ENCODE results near the gene SNPH.

SNPH gene

DNA sequence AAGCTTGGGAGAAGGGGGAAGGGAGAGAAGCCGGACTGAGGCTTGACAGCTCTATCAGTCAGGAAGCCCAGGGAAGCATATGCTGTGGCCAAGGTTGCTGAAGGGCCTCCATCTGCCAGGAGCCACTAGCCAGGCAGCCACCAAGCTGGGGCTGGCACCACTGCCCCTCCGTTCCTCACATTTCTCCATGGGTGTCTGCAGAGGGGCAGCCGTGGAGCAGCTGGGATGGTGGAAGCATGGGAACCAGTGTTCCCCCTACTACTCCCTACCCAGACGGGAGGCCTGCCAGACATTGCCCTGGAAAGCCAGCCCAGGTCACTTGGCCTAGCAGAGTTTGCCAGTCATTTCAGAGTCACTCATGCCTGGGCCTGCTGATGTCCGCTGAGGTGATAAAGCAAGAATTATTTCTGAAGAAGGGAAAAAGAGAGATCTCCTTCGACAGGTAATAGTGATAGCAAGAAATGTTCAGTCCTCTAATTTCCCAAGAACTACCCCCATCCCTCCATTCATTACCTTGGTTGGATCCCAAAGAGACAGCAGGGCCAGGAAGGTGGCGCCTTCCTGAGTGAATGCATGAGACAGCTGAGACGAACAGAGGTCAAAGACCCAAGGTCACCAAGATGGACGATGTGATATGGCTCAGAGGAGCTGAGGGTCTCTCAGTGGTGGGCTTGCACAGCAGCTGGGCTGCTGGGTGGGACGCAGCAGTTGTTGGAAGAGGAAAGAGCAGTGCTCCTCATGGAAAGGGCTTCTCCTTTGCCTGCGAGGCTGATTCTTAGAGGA is 21.9 kb downstream of the SNPH start:
- no peak for DNase-seq

DNA sequence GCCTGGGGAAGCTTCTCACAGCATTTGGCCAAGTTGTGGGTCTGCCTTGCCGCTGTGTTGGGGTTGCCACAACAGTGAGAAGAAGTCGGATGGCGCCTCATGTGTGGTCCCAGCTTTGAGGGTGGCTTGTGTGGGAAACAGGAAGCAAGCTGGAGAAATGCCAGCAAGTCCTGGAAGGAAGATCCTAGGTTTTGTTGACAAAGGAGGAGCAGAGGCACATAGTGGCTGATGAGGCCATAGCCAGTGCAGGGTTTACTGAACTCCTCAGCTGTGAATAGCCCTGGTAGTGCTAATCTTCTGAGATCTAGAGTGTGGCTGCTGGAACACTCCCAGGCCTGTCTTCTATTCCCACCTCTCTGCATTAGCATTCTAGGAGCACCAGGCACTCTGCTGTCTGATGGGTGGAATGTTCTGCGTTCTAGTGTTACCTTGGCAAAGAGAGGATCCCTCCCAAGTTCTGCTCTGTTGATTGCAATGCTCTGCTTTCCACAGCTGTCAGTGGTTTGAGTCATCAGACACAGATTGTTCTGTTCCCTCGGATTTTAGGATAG is 25.2 kb downstream of the SNPH start:
- DNase-seq: no peak

DNA sequence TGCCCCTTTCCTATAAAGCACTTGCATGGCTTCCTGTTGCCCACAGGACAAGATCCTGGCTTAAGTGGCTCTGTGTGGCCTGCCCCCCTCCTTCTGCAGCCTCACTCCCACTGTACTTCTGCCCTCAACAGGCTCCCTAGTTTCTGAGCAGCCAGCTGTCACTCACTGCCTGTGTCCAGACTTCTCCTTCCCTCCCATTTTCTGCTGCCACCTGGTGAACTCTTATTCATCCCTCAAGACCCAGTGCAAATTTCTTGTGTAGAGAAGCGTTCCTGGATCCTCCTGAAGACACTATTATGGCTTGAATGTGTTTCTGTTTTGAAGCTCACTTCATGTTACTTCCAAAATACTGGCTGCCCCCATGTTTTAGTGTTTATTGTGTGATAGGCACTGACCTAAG is 26.5 kb downstream of the SNPH start:
- no peak for DNase-seq

DNA sequence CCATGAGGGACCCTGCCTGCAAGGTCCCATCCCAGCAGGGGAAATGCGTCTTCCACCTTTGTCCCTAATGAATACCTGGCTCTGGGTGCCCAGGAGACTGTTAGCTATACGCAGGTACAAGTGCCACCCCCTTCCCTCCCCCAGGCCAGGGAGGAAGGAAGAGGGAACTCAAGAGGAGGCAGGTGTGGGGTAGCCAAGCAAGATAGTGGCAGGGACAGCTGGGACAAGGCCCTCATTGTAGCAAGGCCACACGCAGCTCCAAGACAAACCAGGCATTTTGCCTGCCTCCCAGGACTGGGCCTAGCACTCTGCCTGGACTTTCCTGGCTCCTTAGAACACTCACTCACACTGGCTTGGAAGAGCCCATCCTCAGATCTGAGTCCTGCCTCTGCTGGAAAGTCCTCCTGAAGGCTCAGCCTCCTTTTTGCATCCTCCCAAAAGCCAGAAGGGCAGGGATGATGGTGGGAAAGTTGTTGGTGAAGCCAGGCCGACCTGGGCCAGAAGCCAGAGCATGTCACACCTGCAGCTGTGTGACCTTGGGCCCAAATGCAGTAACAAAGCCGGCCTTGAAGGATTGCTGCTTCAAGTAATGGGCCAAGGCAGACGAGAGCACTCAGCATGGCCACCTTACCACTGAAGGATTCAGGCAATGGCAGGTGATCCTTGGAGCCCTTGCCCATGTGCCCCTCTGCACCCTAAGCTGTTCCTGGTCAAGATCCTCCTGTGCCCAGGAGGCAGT is 27.7 kb downstream of the SNPH start:
- no peak for DNase-seq

DNA sequence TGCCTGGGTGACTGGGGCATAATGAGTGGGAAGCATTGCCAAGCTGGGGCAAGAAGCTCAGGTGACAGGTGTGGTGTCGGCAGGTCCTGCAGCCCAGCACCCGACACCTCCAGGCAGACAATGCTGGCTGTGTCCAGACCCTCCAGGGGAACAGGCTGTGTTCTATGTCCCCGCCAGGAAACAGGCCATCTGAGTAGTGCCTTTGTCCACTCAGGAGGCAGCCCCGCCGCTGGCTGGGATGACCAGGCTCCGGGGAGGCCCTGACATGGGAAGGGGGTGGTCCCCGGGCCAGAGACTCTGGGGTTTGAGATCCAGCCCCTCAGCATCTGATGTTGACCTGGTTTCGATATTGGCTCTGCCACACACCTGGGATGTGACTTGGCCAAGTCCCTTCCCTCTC is 28.4 kb downstream of the SNPH start:
- DNase-seq: no peak

DNA sequence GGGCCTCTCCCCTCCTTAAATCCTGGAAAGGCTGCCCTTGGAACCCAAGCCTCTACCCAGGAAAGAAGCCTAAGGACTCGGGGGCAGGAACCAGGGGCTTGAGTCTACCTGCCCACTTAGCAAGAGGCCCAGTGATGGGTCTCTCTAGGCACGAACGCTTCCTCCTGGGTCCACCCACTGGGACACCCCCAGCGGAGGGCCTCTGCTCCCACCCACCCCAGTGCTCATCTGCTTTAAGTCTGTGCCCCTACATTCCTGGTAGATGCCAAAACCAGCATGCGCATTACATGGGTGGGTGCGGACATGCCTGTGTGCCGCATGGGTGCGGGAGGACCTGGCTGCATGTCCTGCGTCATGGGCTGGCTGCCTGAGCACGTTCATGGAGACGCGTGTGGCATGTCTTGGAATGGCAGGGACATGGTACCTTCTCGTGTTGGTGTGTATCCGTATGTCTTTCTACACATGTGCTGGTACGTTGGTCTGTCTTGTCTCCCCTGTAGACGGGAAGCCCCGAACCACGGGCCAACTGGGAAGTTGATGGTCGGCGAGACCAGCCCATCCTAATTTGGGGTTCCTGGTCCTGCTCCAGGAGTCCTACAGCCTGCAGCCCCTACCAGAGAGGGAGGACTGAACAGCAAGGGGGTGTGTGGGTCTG is 29.3 kb downstream of the SNPH start:
- no peak for DNase-seq

DNA sequence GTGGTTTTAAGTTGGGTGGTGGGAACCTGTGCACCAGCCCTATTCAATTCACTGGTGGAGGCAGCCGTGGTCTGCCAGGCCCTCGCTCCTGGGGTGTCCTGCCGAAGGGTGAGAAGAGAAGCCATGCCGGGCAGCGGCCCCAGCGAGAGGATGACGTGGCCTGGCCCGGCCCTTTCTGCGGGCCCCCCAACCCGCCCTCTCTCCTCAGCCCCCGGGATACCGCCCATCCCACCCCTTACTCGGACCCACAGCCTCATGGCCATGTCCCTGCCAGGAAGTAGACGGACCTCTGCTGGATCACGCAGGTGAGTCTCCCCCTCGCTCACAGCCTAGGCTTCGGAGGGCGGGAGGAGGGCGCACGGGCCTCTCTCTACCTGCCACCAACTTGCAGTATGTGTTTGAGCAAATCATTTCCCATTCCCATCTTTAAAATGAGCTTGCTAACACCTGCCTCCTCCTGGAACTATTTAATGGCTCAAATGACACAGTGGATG is 30.1 kb downstream of the SNPH start:
- DNase-seq: no peak

DNA sequence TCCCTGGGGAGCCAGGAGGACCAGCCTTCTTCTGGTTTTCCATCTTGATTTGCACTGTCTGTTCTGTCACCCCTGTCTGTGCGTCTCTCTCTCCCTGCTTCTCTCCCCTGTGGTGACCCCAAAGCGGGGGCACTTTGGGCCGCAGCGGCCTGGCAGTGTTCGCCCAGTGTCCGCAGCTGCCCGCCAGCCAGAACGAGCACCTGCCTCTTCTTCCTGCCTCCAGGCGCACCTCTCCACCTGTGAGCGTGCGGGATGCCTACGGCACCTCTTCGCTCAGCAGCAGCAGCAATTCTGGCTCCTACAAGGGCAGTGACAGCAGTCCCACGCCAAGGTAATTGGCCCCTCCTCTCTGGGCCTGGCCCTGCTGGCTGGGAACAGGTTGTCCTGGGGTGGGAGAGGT is 30.8 kb downstream of the SNPH start:
- no peak for DNase-seq

DNA sequence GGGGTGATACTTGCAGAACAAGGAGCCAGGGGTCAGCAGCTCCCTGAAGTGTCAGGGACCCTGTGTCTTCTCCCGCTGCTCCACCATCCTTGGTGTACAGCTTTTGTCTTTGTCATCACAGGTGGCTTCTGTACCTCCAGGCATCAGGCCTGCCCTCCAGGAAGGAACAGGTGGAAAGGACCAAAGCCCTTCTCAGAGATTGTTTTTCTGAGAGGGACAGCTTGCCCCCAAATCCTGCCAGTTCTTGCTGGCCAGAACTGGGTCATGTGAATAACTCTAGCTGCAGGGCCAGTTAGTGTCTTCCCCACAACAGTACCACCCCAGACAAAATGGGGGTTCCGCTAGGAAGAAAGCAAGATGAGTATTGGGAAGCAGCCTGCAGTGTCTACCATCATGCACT is 31.4 kb downstream of the SNPH start:
- DNase-seq: no peak

DNA sequence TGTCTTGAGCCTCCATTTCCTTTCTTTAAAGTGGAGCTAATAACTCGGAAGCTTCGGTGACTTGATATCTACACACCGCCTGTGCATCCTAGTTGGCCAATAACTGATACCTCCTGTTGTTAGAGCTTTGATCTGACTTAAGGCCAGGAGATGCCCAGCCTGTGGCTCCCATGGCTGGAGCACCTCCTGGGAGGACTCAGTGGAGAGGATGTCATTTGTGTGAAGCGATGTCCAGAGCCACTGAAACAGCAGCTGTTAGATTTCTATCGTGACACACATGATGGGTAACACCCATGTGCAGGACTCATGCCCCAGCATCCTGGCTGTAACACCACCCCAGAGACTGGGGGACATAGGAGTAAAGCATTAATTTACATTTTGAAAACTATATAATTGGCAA is 32.1 kb downstream of the SNPH start:
- DNase-seq: no peak

DNA sequence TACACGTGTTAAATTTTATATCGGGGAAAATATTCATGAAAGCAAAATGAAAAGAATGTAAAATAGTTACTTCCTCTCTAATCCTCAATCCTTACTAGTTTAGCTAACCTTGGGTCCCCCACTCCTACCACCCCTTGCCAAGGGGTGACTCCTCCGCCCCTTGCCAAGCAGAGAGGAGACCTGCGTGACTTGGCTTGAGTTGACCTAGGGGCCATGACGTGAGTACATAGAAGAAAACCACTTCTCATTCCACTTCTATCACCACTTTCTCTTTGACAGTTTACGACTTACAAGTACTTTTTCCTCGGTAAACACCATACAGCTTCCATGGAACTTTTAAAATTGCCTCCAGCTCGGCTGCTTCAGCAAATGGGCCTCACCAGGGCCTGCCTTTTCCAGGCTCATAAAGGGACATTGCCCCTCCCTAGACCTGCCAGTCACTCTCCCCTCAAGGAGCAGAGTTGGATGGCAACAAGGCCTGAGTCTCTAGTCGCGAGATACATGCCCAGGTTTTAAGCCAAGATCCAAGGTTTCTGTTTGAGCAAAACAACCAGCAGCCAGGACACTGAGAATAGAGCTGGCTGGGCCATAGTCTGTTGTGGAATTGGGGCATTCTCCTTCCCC is 32.9 kb downstream of the SNPH start:
- DNase-seq: no peak

DNA sequence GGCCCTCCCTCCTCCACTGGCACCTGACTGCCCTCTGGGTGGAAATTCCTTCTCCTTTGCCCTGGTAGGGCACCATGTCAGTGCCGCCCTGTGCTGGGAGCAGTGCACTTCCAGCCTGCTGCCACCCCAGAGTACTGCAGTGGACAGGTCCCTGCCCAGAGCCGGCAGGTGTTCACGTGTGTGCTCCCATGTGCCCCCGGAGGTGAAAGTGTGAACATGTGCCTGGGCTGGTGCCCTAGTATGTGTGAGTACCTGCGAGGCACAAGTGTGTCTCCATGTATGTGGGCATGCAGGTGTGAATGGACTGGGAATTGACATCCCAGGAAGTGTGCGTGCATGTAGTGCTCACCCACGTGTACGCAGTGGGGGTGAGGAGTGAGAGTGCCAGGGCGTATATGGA is 33.4 kb downstream of the SNPH start:
- DNase-seq: peak; percentile 51

DNA sequence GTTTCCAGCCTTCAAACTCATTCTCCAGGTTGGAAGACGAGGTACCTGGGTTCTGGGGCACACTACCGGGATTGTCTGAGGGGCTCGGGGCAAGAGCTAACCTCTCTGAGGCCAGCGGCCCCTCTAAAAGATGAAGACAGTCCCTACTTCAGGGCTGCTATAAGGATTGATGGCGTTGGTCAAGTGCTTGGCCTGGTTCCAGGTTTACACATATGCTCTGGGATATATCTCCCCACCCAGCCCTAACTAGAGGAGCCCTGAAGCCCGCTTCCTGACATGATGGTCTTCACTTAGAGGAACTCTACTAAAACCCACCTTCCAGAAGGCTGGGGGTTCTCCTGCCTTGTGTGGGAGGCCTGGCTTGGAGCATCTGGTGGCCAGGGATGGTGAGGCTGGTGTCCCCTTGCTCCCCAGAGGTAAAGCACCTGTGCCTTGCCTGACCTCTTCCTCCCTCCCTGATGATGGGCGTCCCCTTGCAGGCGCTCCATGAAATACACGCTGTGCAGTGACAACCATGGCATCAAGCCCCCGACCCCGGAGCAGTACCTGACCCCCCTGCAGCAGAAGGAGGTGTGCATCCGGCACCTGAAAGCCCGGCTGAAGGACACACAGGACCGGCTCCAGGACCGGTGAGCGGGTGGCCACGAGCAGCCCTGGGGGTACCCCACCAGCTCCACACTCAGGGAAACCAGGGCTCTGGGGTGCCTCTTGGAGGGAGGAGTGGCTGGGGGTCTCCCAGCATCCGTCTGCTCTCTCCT is 34.2 kb downstream of the SNPH start:
- DNase-seq: no peak

DNA sequence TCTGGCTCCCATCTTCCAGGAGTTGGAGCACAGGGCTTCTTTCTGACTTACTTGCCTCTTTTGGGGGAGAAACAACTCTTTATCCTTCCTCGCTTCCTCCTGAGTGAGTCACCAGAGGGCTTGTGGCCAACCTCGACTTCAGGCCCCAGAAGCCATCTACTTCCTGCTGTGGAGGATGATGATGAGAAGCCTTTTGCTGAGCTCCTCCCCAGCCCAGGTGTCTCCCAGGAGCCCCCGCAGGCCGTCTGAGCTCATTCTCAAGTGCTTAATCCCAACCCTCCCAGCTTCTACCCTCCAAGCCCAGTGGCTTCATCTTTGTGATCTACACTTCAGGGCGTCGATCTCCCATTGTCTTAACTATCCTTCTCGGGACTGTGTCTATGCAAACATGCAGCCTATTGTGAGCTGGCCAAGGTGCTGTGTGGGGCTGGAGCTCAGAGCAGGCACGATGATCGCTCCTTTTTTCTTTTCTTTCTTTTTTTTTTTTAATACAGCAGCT is 35.0 kb downstream of the SNPH start:
- DNase-seq: peak; percentile 33

DNA sequence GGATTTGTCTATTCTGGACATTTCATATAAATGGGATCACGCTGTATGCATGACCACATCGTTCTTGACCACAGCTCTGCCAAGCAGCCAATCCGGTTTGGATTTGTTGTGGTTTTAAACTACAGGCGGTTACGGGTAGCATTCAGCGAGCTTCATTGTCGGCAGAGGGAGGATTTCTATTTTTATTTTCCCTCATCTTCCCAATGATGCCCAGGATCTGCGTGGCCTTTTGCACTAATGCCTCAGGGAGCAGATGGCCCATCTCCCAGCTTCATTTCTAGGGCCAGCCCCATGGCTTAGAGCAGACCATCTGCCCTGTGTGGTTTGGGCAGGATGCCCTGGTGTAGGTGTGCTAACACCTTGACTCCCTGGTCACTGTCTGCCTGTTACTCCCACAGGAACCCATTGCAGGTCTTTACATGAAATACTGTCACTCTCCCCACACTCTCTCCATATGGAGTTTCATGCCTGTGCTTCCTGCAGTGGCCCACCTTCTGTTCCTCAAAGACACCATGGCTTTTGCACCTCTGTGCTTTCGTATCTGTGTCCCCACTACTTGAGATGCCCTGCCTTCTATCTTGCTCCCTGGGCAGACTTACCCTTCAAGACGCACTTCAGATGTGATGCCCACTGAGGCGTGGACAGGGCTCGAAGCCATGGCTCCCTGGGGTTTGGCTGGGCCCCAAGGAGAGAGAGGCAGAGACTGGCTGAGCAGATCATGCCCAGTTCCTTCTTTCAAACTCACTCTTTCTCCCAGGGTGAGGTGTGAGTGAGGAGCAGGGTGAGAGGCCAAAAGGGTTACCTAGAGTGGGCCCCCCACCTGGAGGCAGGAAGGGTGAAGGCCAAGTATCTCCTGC is 36.8 kb downstream of the SNPH start:
- DNase-seq: no peak

DNA sequence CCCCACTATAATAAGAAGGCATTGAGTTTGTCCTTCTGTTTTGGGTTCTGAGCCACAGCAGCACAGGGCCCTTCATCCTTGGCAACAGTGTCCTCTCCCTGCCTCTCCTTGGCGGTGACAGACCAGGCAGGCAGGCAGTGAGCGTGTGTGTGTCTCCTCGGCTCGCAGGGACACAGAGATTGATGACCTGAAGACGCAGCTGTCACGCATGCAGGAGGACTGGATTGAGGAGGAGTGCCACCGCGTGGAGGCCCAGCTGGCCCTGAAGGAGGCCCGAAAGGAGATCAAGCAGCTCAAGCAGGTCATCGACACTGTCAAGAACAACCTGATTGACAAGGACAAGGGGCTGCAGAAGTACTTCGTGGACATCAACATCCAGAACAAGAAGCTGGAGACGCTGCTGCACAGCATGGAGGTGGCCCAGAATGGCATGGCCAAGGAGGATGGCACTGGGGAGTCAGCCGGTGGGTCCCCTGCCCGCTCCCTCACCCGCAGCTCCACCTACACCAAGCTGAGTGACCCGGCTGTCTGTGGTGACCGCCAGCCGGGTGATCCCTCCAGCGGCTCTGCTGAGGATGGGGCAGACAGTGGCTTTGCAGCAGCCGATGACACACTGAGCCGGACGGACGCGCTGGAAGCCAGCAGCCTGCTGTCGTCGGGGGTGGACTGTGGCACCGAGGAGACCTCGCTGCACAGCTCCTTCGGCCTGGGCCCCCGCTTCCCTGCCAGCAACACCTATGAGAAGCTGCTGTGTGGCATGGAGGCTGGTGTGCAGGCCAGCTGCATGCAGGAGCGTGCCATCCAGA is 38.8 kb downstream of the SNPH start:
- no peak for DNase-seq

DNA sequence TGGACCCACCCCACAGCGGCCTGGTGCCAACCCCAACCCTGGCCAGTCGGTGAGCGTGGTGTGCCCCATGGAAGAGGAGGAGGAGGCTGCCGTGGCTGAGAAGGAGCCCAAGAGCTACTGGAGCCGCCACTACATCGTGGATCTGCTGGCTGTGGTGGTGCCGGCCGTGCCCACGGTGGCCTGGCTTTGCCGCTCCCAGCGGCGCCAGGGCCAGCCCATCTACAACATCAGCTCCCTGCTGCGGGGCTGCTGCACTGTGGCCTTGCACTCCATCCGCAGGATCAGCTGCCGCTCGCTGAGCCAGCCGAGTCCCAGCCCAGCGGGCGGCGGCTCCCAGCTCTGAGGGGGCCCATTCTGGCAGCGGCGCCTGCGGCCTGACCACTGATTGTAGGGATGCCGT is 39.6 kb downstream of the SNPH start:
- DNase-seq: no peak

DNA sequence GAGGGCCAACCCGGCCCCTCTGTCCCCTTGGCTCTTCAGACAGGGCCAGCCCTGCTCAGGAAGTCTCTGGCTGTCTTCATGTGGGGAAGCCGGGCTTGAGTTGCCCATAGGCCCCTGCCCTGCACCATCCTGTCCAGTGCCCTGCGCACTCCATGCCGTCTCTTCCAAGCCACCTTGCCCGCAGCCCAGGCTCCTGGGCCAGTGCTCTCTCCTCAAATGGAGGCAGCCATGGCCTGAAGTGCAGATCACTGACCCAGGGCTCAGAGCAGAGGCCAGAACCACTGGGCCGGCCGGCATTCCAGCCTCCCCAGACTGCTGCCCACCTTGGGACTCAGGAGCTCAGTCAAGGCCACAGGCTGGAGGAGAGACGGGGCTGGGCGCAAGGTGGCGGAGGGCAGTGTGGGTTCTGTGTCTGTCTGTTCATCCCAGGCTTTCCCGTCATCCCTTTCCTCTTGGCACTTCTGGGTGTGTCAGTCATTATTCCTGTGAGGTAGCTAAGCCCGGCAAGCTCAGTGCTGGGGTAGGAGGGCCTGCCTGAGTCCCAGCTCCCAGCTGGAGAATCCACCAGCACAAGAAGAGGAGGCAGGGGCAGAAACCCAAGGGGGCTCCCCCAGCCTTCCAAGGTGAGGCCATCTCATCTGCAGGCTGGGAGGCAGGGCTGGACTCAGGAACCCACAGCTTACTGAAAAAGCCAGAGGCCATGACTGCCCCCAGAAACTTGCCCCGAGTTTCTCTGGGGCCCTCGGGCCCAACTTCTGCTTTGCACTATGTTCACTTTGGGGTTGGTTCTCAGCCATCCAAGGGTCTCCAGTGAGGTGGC is 40.4 kb downstream of the SNPH start:
- no peak for DNase-seq

DNA sequence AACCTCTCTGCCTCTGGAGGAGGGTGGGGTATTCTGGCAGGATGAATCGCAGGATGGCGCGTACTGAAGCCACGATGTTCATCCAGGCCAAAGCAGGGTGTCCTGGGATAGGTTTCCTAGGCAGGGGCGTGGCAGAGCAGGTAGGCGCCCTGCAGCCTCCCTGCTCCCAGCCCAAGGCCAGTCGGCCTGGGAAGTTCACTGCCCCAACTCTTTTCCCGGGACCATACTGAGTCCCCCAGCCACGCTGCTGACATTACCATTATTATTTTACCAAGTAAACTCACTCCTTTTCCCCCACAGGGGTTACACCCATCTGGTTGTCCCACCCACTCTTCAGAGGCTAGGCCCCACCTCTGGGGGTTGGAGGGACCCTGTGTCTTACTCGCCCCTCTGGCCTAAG is 41.1 kb downstream of the SNPH start:
- no peak for DNase-seq
